Amniotic epithelial cell (primary cell): Measurements from ENCODE around the gene PARD3B.

Source experiments
- DNase-seq: peaks from one replicate; pipeline ENCODE4 v3.0.0-alpha.2; 2010; ENCODE audit warnings: low read depth

The PARD3B gene

GRCh38 chr2:205617905-205618304 lies 1072.6 kb downstream of the PARD3B start:
- DNase-seq, result no peak

- no peak for DNase-seq
Measured at GRCh38 chr2:205619600-205619999, 1074.3 kb downstream of the PARD3B start.

- DNase-seq, result no peak
Measured at GRCh38 chr2:205627085-205627484, 1081.8 kb downstream of the PARD3B start.

GRCh38 chr2:205628422-205628821 lies 1083.1 kb downstream of the PARD3B start:
- no peak for DNase-seq

GRCh38 chr2:205629091-205629776 lies 1084.0 kb downstream of the PARD3B start:
- DNase-seq, result no peak

- DNase-seq, result peak; percentile 19
Measured at GRCh38 chr2:205633994-205634393, 1088.7 kb downstream of the PARD3B start.

GRCh38 chr2:205636549-205637319 lies 1091.5 kb downstream of the PARD3B start:
- no peak for DNase-seq

GRCh38 chr2:205637320-205637602 lies 1092.0 kb downstream of the PARD3B start:
- DNase-seq, result no peak

- no peak for DNase-seq
Measured at GRCh38 chr2:205637779-205638503, 1092.7 kb downstream of the PARD3B start.

- DNase-seq, result no peak
Measured at GRCh38 chr2:205640716-205641115, 1095.4 kb downstream of the PARD3B start.

- DNase-seq, result no peak
Measured at GRCh38 chr2:205642599-205643356, 1097.5 kb downstream of the PARD3B start.

GRCh38 chr2:205643391-205643885 lies 1098.2 kb downstream of the PARD3B start:
- no peak for DNase-seq

GRCh38 chr2:205644018-205644417 lies 1098.7 kb downstream of the PARD3B start:
- no peak for DNase-seq

- DNase-seq, result no peak
Measured at GRCh38 chr2:205646680-205647079, 1101.4 kb downstream of the PARD3B start.

GRCh38 chr2:205650450-205650849 lies 1105.2 kb downstream of the PARD3B start:
- no peak for DNase-seq

GRCh38 chr2:205650931-205651330 lies 1105.7 kb downstream of the PARD3B start:
- DNase-seq, result no peak

GRCh38 chr2:205651719-205652118 lies 1106.4 kb downstream of the PARD3B start:
- no peak for DNase-seq

GRCh38 chr2:205654878-205655605 lies 1109.8 kb downstream of the PARD3B start:
- DNase-seq, result peak; percentile 22

- no peak for DNase-seq
Measured at GRCh38 chr2:205655779-205656456, 1110.6 kb downstream of the PARD3B start.

GRCh38 chr2:205656461-205656860 lies 1111.2 kb downstream of the PARD3B start:
- DNase-seq, result no peak

- no peak for DNase-seq
Measured at GRCh38 chr2:205656941-205657340, 1111.7 kb downstream of the PARD3B start.
